Activated CD4-positive, alpha-beta T cell treated with anti-CD3 and anti-CD28 coated beads, Interleukin-2, amount 50 U/mL, for 16 hours (primary cell): ENCODE measurements around the gene PROCA1.

Experiments
- DNase-seq: peaks from one replicate; pipeline ENCODE4 v3.0.0-alpha.2; 2020

The PROCA1 gene

DNA sequence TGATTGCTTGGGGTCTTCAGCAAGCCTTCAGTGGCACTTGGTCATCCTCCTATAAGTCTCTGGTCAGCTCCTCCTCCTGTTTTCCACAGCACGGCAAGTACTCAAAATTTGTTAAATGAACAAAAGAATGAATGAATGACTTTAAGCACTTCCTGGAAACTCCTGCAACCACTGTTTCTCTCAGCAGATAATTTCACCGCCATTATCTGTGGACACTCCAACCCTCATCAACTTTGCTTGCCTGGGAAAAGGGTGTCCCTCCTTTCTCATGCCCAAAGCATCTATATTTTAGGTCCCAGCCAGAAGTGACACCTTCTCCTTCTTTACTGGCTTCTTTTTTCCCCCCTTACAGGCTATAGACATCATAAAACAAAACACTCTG, 4.4 kb downstream of the PROCA1 start:
- DNase-seq, result no peak

DNA sequence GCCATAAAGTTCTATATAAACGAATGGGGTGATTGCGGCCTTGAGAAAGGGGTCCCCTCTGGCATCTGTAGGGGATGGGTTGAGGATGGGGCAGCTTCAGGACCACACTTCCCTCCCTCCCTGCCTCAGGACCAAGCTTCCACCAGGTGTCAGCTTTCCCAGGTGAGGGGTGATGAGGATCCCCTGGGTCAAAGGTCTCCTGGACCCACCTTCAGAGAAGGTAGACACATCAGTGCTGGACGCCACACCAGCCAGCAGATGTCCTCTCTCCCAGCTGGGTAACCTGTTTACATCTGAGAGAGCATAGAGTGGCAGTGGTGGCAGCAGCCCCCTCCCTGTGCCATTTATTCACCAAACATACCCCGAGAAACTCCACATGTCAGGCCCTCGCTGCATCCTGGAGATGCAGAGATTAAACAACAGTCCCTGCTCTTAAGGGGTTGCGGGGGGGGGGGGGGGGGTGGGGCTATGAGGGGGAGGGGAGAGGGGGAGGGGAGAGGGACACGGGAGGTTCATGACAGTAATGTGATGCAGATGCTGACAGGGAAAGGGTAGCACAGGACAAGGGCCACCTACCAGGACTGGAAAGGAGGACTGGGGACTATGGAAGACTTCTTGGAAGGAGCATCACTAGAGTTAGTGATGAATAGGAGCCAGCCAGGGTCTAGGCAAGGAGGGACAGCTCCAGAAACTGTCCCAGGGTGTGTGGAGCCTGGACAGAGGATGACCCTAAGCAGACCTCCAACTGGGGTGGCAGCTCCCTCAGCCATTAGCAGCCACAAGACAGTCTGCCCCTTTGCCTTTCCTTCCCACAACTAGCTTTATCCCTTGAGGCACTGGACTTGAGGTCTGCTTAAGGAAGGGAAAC, 5.0 kb downstream of the PROCA1 start:
- DNase-seq, result no peak

- no peak for DNase-seq
Observed at GRCh38 chr17:28705728-28706334, 5.9 kb downstream of the PROCA1 start.

GRCh38 chr17:28705074-28705659, 6.5 kb downstream of the PROCA1 start:
- DNase-seq, result no peak

DNA sequence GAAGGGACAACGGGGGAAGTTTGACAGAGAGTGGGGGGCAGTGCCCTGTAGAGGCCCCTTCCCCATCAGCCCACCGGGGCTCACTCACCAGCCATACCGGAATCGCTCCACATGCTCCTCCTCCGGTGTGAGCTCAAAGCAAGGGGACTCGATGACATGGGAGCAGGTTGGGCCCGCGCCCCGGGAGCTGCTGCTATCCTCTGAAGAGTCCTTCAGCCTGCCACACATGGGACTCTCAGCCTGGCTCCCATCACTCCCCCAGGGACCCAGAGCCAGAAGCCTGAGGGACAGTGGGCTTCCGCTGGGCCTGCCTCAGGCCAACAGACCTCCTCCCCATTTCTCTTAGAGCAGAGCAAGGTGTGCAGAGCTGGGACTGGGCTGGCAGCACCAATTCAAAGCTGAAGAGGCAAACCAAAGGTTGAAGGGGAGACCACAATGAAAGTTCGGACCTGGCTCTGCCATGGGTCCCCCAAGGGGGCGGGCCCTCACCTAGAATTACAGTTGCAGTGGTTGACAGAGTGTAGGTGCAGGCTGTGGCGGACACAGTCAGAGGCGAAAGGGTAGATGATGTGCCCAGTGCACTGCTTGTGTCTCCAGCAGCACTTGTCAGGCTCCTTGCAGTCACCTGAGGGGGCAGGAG, 7.3 kb downstream of the PROCA1 start:
- no peak for DNase-seq

DNA sequence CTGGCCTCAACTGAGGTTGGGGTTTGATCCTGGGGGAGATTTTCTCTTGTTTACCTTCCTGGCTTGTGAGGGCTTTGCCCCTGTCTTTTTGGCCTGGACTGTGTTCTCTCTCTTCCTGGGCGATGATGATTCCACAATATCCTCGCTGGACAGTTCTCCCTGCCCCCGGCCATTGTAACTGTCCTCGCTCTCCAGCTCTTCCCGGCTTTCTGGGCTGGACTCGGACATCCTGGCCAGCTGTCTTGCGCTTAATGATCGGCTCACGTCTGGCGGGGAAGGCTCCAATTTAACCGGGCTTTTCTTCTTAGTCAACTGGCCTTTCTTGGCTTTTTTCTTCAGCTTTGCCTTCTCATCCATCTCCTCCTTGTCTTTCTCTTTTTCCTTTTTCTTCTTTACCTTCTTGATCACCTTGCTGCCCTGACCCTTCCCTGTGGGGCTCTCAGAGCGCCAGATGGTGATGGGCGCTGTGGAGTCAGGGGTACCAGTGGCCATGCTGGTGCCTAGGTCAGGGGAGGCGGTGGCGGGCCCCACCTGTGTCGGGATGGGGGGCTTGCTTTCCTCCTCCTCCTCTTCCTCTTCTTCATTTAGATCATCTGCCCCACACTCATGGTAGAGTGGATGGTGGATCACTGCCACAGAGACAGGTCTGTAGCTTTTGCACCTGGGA, 8.0 kb downstream of the PROCA1 start:
- no peak for DNase-seq

DNA sequence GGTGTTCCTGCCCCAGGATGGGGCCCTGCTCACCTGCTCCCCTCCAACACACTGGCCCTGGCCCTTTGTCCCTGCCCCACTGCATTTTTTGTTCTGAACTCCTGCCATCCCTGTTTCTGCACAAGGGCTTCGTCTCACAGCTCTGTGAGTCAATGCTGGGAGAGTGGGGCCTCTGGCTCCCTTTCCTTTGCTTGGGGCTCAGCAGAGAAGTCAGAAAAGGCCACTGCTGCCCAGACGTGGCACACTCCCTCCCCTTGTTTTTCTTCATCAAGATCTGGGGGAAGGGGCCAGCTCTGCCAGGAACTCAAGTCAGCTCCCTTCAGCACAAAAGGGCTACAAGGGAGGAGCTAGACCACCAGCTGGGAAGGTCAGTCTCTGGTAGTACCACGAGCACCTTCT, 8.9 kb downstream of the PROCA1 start:
- DNase-seq, result no peak

GRCh38 chr17:28702026-28702751, 9.5 kb downstream of the PROCA1 start:
- DNase-seq, result no peak

- DNase-seq, result no peak
Observed at GRCh38 chr17:28700830-28701492, 10.7 kb downstream of the PROCA1 start.

DNA sequence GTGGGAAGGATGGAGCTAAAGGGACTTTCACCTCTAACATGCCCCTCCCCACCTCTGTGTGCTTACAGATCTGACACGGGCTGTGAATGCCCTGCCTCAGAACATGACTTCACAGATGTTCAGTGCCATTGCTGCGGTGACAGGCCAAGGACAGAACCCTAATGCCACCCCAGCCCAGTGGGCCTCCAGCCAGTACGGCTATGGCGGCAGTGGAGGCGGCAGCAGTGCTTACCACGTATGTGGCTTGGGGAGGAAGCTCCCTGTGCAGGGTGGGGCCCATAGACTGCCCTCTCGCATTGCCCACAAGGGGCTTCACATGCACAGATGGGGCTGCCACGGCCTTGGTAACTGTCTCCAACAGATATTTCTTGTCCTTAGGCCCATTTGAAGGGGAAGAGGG, 11.4 kb downstream of the PROCA1 start:
- DNase-seq, result no peak

DNA sequence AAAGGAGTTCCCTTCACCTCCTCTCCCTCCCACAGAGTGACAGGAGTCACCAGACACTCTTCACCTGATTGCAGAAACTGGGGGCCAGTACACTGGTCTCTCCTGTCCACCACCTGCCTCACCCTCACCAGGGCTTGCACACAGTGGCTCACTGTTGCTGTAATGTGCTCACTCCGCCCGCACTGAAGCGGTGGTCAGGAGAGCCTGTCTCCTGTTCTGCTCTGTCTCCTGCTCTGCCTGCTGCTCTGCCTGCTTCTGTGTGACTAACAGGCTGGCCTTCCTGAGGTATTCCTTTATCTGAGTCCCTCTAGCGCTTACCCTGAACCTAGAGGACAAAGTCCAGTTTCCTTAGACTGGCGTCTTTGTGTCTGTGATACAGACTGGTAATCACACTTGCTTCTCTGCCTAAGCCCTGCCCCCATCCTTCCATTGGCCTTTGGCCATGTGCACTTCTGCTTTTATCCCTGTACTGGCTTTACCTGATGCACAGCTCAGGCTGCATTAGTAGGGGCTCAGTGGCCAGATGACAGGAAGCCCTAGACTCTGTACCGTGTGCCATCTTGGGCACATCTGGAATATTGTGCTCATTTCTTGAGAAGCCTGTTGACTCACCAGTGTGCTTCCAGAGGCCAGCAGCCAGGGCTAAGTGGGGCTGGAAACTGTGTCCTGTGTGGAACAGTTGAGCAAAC, 13.3 kb downstream of the PROCA1 start:
- no peak for DNase-seq

DNA sequence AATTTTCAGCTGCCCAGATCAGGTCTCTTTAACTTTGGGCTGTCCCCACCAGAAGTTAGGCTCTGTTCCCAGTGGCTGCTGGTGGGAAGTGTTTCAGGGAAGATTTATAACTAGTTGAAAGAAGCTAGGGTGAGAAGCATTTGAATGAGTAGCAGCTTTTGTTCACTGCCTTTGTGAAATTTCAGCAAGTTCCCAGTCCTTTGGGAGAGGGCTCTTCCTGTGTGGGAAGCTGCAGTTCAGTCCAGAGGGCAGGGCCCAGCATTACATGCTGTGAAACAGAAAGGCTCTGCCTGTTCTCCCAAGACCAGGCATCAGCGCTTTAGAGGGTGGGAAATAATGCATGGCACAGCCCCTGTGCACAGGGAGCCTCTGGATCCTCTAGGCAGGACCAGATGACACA, 17.8 kb downstream of the PROCA1 start:
- no peak for DNase-seq

GRCh38 chr17:28689011-28689410, 22.7 kb downstream of the PROCA1 start:
- DNase-seq, result no peak

DNA sequence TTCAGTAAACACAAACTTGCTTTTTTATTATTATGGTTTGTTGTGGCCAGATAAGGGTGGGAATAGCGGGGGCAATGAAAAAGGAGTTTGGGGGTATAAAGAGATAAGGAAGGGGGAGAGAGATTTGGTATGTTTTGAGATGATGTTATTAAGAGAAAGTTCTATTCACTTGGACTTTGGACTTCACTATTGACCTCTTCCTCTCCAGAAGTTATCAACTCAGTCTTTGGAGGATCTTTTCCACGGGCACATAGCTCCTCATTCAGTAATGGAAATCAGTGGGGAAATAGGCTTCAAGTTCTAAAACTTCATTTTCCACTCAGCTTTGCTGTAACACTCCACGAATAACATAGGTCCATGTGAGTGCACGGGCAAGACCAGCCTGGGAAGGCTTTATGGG, 23.2 kb downstream of the PROCA1 start:
- no peak for DNase-seq

DNA sequence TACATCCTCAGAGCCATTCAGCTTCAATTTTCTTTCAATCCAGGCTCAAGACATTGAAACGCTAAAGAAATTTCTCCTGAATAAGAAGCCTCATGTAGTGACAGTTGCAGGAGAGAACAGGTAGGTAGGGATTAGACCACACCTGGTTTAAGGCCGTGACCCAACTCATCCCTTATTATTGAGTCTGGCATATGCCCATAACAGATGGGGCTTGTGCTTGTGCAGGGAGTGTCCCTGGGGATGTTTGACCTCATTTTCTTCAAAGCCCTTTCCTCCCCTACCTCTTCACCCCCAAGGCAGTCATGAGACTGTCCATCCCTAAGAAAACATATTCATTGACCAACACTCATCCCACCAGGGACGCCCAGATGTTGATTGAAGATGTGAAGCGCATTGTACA, 25.4 kb downstream of the PROCA1 start:
- no peak for DNase-seq

DNA sequence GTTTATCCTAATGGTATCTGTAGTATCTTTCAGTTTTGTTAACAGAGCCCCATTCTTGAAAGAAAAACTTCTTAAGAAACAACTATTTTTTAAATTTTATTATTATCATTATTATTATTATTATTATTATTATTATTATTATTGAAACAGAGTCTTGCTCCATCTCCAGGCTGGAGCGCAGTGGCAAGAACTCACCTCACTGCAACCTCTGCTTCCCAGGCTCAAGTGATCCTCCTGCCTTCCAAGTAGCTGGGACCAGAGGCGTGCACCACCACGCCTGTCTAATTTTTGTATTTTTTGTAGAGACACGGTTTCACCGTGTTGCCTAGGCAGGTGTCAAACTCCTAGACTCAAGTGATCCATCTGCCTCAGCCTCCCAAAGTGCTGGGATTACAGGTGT, 26.3 kb downstream of the PROCA1 start:
- DNase-seq, result no peak

- no peak for DNase-seq
Observed at GRCh38 chr17:28684963-28685362, 26.7 kb downstream of the PROCA1 start.

DNA sequence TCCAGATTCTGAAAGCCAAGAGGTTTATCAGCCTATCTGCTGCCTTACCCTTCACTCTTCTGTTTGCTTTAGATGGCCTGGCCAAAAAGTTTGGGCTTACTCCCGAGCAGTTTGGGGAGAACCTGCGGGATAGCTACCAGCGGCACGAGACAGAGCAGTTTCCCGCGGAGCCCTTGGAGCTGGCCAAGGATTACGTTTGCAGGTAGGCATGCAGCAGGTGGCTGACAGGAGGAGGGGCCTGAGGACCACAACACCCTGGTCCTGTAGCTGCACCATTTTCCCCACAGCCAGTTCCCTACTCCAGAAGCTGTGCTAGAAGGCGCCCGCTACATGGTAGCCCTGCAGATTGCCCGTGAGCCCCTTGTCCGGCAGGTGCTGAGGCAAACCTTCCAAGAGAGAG, 29.0 kb downstream of the PROCA1 start:
- DNase-seq, result no peak

DNA sequence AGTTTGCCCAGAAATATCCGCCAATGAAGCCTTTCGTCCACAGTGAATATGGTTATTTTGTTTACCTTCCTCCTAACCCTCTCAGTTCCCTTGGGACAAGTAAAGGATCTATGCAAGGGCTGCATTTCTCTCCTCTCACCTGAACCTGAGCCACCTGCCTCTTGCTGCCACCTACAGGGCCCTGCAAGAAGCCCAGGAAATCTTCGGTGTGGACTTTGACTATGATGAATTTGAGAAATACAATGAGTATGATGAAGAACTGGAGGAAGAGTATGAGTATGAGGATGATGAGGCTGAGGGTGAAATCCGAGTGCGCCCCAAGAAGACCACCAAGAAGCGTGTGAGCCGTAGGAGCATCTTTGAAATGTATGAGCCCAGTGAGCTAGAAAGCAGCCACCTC, 35.7 kb downstream of the PROCA1 start:
- DNase-seq, result peak; percentile 10

- no peak for DNase-seq
Observed at GRCh38 chr17:28675490-28675889, 36.2 kb downstream of the PROCA1 start.

DNA sequence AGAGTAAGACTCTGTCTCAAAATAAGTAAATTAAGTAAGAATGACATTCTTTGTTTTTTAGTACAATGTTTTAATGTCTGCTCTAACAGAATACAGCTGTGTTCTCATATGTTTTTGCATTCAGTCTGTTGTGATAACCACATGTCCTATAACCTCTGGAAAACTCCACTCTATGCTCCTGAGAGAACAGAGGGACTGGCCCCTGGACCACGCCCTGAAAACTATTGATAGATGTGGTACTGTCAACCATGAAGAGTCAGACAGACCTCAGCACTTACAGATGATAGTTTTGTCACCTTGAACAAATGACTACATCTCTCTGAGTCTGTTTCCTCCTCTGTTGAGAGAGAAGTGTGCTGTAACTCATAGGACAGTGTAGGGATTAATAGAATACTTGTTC, 41.8 kb downstream of the PROCA1 start:
- DNase-seq, result no peak
